Neural crest cell (in vitro differentiated cells): ENCODE measurements around the gene SPOCK3. TPM values are rescaled to one million over a fixed set of nuclear protein-coding genes. Genes with fewer than 3 reads are reported as not detected.

Experiments used
- DNase-seq: peaks from one replicate; pipeline ENCODE4 v3.0.0; 2021; ENCODE audit warnings: low read depth, mixed read lengths, low spot score
- H3K27ac Mint-ChIP-seq: one replicate; pipeline ENCODE4 v1.8.0; 2021; ENCODE audit warnings: mild to moderate bottlenecking, mixed read lengths; ENCODE audit not compliant: unreplicated experiment
- H3K27me3 Mint-ChIP-seq: 2 replicates; pipeline ENCODE4 v1.8.0; 2021; ENCODE audit warnings: low read depth, mild to moderate bottlenecking, mixed read lengths
- H3K36me3 Mint-ChIP-seq: 2 replicates; pipeline ENCODE4 v1.8.0; 2021; ENCODE audit warnings: low read depth, mild to moderate bottlenecking, mixed read lengths
- H3K4me1 Mint-ChIP-seq: 2 replicates; pipeline ENCODE4 v1.8.0; 2021; ENCODE audit warnings: mixed read lengths
- H3K4me3 Mint-ChIP-seq: one replicate; pipeline ENCODE4 v1.8.0; 2021; ENCODE audit warnings: mild to moderate bottlenecking, mixed read lengths
- H3K9me3 Mint-ChIP-seq: 2 replicates; pipeline ENCODE4 v1.8.0; 2021; ENCODE audit warnings: mixed read lengths
- total RNA-seq: library from RNA; stranded (reverse); gene quantifications from 2 replicates; pipeline ENCODE4 v1.2.1, GENCODE V29; 2021
- TF ChIP-seq, protein P1 (sequence below): fragments of 200-600 bp; sonication (generic); conservative IDR thresholded peaks from 2 replicates; pipeline ENCODE4 v1.5.0; 2021; ENCODE audit warnings: antibody characterized with exemption, mild to moderate bottlenecking

Gene SPOCK3
- total RNA-seq, 1 donor from 2014 or later = 0.56 TPM

DNA sequence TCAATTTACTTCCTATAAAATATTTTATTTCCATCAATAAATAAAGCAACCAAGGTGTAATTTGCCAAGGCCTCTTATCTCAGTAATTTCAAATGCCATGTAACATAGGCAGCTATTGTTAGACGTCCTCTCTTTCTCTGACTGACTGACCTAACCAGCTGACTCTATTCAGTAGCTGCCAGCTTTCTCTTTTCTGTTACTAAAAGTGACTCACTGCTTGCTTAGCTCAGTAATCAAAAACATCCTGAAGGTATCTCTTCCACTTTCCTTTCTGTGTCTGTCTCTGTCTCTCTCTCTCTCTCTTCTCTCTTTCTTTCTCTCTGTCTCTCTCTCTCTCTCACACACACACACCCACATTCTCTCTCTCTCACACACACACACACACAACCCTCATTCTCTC is 134.2 kb downstream of the SPOCK3 start:
- no peak overlapping the region for H3K27ac Mint-ChIP-seq
- H3K4me3 Mint-ChIP-seq = no peak overlapping the region
- no peaks in the 10 kb centered on the region for H3K36me3 Mint-ChIP-seq
- TF ChIP-seq, protein P1, sequence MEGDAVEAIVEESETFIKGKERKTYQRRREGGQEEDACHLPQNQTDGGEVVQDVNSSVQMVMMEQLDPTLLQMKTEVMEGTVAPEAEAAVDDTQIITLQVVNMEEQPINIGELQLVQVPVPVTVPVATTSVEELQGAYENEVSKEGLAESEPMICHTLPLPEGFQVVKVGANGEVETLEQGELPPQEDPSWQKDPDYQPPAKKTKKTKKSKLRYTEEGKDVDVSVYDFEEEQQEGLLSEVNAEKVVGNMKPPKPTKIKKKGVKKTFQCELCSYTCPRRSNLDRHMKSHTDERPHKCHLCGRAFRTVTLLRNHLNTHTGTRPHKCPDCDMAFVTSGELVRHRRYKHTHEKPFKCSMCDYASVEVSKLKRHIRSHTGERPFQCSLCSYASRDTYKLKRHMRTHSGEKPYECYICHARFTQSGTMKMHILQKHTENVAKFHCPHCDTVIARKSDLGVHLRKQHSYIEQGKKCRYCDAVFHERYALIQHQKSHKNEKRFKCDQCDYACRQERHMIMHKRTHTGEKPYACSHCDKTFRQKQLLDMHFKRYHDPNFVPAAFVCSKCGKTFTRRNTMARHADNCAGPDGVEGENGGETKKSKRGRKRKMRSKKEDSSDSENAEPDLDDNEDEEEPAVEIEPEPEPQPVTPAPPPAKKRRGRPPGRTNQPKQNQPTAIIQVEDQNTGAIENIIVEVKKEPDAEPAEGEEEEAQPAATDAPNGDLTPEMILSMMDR = no peak
- no peak for DNase-seq
- H3K27me3 Mint-ChIP-seq = no peaks in the 10 kb centered on the region
- no peaks in the 10 kb centered on the region for H3K9me3 Mint-ChIP-seq
- H3K4me1 Mint-ChIP-seq = peaks cover 5% of the 10 kb centered on the region

DNA sequence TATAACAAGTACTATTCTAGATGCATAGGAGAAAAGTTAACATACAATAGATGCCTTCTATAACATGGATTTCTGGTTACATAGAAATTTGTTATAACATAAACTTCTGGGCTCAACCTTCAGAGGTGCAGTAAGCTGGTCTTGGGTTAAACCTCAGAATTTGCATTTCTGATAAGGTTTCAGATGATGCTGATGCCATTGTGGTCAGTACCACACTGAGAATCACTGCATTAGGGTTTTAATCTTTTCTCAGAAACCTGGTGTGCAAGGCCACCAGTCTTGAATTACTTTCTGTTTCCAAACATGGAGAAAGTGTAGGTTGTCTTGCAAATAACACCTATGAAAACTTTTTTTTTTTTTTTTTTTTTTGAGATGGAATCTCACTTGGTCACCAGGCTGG is 146.2 kb downstream of the SPOCK3 start:
- no peaks in the 10 kb centered on the region for H3K36me3 Mint-ChIP-seq
- H3K27ac Mint-ChIP-seq = no peak overlapping the region
- TF ChIP-seq, protein P1 = no peak
- no peaks in the 10 kb centered on the region for H3K9me3 Mint-ChIP-seq
- no peak overlapping the region for H3K4me3 Mint-ChIP-seq
- no peaks in the 10 kb centered on the region for H3K4me1 Mint-ChIP-seq
- H3K27me3 Mint-ChIP-seq = no peaks in the 10 kb centered on the region
- DNase-seq = no peak

DNA sequence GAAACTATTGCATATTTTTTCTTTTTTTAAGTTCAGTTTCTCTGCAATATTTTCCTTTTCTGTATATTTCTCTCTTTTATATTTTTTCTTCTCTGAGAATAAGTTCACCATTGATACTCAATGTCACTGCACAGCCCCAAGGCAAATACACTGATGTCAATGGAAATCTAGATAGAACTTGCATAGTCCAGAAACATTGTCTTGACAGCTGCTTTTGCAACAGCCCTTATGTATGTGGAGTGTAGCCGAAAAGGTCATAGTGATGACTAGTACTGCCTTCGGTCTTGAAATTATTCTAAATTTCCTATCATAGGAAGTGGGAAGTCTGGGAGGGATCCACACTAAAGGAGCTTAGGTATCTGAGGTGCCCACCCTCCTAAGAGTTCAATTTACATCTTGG is 150.0 kb downstream of the SPOCK3 start:
- H3K27me3 Mint-ChIP-seq = no peaks in the 10 kb centered on the region
- H3K4me1 Mint-ChIP-seq = no peaks in the 10 kb centered on the region
- H3K36me3 Mint-ChIP-seq = no peaks in the 10 kb centered on the region
- H3K9me3 Mint-ChIP-seq = no peaks in the 10 kb centered on the region
- TF ChIP-seq, protein P1 = no peak
- no peak overlapping the region for H3K27ac Mint-ChIP-seq
- H3K4me3 Mint-ChIP-seq = no peak overlapping the region
- DNase-seq = no peak

DNA sequence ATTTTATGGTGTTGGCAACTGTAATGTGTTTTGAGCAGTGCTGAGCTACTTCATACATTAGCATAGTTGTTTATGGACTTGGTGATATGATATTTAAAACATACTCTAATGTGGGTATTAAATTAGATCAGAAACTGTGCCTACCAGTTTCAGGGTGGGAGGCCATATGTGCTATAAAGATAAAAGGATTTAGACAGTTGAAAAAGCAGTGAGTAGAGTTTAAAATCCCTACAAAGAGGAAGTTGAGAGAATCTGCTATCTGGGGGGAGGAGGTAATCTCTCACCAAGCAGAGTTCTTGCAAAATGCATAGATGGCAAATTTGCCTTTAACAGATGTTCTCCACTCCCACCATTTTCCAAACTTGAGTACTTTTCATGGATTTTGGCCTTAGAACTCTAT is 154.5 kb downstream of the SPOCK3 start:
- TF ChIP-seq, protein P1 = no peak
- Mint-ChIP-seq H3K9me3 (no peaks in the 10 kb centered on the region), H3K36me3 (no peaks in the 10 kb centered on the region)

DNA sequence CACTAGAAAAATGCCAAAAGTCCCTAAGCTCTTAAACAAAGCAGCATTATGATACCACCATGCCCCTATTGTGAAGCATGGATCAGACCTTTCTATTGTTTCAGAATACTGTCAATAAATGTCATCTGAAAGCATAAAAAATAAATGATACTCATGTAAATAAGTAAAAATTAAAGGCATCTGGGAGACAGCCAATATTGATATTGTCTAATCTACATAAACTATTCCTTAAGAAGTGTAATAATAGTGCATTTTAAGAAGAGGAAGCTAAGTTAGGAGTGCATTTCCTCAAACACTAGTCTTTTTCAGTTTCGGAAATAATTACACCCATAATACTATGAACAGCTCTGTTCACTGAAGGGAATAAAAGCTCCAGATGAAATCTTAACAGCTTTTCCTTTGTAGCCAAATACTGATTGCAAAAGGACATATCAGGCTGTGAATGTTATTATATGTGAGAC is 181.6 kb downstream of the SPOCK3 start:
- Mint-ChIP-seq H3K27me3 (no peaks in the 10 kb centered on the region), H3K27ac (no peak overlapping the region), H3K4me1 (no peaks in the 10 kb centered on the region), H3K9me3 (no peaks in the 10 kb centered on the region), H3K36me3 (no peaks in the 10 kb centered on the region), H3K4me3 (no peak overlapping the region)
- DNase-seq = no peak
- TF ChIP-seq, protein P1 = no peak

More for the DNA sequence above, 154.5 kb downstream of the SPOCK3 start:
- no peak for DNase-seq
- Mint-ChIP-seq H3K4me3 (no peak overlapping the region), H3K27ac (no peak overlapping the region), H3K4me1 (no peaks in the 10 kb centered on the region), H3K27me3 (no peaks in the 10 kb centered on the region)

DNA sequence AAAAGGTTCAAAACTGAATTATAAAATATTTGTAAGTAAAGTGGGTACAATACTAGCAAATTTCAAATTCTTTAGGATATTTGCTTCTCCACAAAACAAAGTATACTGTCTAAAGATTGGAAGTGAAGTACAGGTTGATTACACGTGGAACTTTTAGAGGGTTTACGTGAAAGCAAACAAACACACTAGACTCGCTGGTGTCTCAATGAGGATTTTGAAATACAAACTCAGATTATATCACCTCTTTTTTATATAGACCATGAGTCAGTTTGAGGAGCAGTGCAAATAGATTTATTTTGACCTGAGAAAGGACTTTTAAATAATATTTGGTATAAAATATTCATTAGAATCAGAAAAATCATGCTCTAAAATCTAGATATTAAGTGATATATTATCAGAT is 185.0 kb downstream of the SPOCK3 start:
- DNase-seq = no peak
- no peaks in the 10 kb centered on the region for H3K36me3 Mint-ChIP-seq
- no peak overlapping the region for H3K27ac Mint-ChIP-seq

More for the DNA sequence above, 185.0 kb downstream of the SPOCK3 start:
- H3K9me3 Mint-ChIP-seq = peaks cover 3% of the 10 kb centered on the region
- H3K4me3 Mint-ChIP-seq = no peak overlapping the region
- no peaks in the 10 kb centered on the region for H3K4me1 Mint-ChIP-seq
- no peaks in the 10 kb centered on the region for H3K27me3 Mint-ChIP-seq
- TF ChIP-seq, protein P1 = no peak
